Cardiac muscle cell (in vitro differentiated cells and primary cell): Measurements from ENCODE around the gene GSG1L. TPM values are rescaled to one million over a fixed set of nuclear protein-coding genes. Genes with fewer than 3 reads are reported as not detected.

Experiments used
- DNase-seq, 2 donors: peaks; one replicate each; pipeline versions ENCODE4 v3.0.0 to v3.0.0-alpha.2; 2010 to 2017; ENCODE audit warnings: low read depth in 1 of 2, low spot score in 1 of 2
- H3K27ac ChIP-seq: fragments of 200-600 bp; sonication (generic); 2 replicates; pipeline ENCODE4 v1.5.1; 2016
- H3K27me3 ChIP-seq: fragments of 200-600 bp; sonication (generic); 2 replicates; pipeline ENCODE4 v1.6.0; 2016; ENCODE audit warnings: control low read depth
- H3K36me3 ChIP-seq: fragments of 200-600 bp; sonication (generic); 2 replicates; pipeline ENCODE4 v1.5.1; 2016; ENCODE audit warnings: control low read depth
- H3K4me1 ChIP-seq: fragments of 200-600 bp; sonication (generic); 2 replicates; pipeline ENCODE4 v1.8.1; 2017; ENCODE audit warnings: low read depth, mild to moderate bottlenecking, mixed run types
- H3K4me3 ChIP-seq: fragments of 200-600 bp; sonication (generic); 2 replicates; pipeline ENCODE4 v1.5.1; 2016; ENCODE audit warnings: mild to moderate bottlenecking
- H3K9me3 ChIP-seq: fragments of 200-600 bp; sonication (generic); 2 replicates; pipeline ENCODE4 v1.5.1; 2017; ENCODE audit warnings: low read depth, mild to moderate bottlenecking, control low read depth
- polyA plus RNA-seq: library from polyadenylated mRNA; unstranded; fragments of >200 nt; fragmentation: Nextera tagmentation; extraction: Ambion mirVana; gene quantifications from 2 replicates; pipeline ENCODE4 v1.2.1, GENCODE V29; 2016
- total RNA-seq: library from RNA; depleted of rRNA; stranded (reverse); fragments of >200 nt; gene quantifications from 2 replicates; pipeline ENCODE4 v1.2.3, GENCODE V29; 2016
- TF ChIP-seq, protein P1 (sequence below): IDR thresholded peaks from 2 replicates; pipeline ENCODE4 v1.5.1; 2012; ENCODE audit warnings: low read depth, mild to moderate bottlenecking, low read length

Gene GSG1L
- total and polyA plus RNA-seq, 2 experiments from 2014 or later = not detected

DNA sequence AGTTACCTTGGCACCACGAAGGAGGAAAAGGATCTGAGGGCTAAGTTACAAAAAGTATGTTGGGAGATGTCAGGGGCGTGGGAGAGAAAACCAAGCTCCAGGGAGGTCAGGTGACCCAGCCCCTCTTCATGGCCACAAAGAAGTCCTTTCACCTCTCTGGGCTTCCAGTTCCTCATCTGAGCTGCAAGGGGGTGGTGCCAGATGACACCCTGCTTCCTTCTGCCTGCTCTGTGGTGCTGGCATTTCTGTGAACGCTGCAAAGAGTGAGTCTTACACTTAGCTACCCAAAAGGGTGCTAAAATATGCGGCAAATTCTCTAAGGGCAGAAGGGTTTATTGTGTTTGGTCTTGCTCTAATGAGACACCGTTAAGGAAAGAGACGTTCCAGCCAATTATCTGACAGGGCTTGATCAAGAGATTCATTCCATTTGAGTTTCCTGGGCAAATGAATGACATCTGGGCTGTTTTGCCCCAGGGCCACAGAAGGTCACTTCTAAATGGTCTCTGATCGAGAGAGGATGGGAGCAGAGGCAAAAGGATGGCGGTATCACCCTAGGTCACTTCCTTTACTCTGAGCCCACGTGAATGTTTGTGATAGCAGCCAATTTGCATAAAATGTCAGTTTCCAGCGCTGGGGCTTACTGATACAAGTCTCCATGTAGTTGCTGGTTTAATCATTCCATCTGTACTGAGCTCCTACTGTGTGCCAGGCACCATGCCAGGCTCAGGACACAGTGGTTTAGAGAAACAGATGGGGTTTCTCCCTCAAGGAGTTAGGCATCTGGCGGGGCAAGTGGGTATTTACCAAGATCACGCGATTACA, 303.3 kb downstream of the GSG1L start:
- TF ChIP-seq, protein P1, sequence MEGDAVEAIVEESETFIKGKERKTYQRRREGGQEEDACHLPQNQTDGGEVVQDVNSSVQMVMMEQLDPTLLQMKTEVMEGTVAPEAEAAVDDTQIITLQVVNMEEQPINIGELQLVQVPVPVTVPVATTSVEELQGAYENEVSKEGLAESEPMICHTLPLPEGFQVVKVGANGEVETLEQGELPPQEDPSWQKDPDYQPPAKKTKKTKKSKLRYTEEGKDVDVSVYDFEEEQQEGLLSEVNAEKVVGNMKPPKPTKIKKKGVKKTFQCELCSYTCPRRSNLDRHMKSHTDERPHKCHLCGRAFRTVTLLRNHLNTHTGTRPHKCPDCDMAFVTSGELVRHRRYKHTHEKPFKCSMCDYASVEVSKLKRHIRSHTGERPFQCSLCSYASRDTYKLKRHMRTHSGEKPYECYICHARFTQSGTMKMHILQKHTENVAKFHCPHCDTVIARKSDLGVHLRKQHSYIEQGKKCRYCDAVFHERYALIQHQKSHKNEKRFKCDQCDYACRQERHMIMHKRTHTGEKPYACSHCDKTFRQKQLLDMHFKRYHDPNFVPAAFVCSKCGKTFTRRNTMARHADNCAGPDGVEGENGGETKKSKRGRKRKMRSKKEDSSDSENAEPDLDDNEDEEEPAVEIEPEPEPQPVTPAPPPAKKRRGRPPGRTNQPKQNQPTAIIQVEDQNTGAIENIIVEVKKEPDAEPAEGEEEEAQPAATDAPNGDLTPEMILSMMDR = no peak
- Histone ChIP-seq H3K4me3 (no peak overlapping the region), H3K27ac (no peak overlapping the region), H3K36me3 (no peaks in the 10 kb centered on the region), H3K4me1 (no peaks in the 10 kb centered on the region), H3K27me3 (no peaks in the 10 kb centered on the region), H3K9me3 (no peaks in the 10 kb centered on the region)
- DNase-seq = no peak

- no peaks in the 10 kb centered on the region for H3K4me1 ChIP-seq
- no peak overlapping the region for H3K27ac ChIP-seq
- TF ChIP-seq, protein P1 = no peak
- no peaks in the 10 kb centered on the region for H3K36me3 ChIP-seq
- no peak overlapping the region for H3K4me3 ChIP-seq
- DNase-seq = peak in 1 of 2 donors; percentile 53
- H3K27me3 ChIP-seq = no peaks in the 10 kb centered on the region
- H3K9me3 ChIP-seq = no peaks in the 10 kb centered on the region
Observed at GRCh38 chr16:27759301-27759871, 304.1 kb downstream of the GSG1L start.

DNA sequence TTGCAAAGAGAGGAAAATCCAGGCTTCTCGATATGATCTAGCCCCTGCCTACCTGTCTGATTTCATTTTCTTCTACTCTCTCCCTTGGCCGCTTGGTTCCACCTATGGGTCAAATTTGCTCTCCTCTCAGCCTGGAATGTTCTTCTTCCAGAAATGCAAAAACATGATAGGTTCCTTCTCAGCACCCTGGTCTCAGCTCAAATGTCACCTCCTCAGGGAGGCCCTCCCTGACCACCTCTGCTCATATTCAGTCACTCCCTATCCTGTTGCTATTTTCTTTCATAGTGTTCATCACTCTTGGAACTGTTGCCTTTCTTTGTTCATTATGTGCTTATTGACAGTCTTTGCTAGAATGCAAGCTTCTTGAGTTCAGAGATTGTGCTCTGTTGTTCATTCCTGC, 305.0 kb downstream of the GSG1L start:
- Histone ChIP-seq H3K36me3 (no peaks in the 10 kb centered on the region), H3K27ac (no peak overlapping the region), H3K9me3 (no peaks in the 10 kb centered on the region), H3K4me3 (no peak overlapping the region), H3K4me1 (no peaks in the 10 kb centered on the region), H3K27me3 (no peaks in the 10 kb centered on the region)
- DNase-seq = no peak
- TF ChIP-seq, protein P1 = no peak

DNA sequence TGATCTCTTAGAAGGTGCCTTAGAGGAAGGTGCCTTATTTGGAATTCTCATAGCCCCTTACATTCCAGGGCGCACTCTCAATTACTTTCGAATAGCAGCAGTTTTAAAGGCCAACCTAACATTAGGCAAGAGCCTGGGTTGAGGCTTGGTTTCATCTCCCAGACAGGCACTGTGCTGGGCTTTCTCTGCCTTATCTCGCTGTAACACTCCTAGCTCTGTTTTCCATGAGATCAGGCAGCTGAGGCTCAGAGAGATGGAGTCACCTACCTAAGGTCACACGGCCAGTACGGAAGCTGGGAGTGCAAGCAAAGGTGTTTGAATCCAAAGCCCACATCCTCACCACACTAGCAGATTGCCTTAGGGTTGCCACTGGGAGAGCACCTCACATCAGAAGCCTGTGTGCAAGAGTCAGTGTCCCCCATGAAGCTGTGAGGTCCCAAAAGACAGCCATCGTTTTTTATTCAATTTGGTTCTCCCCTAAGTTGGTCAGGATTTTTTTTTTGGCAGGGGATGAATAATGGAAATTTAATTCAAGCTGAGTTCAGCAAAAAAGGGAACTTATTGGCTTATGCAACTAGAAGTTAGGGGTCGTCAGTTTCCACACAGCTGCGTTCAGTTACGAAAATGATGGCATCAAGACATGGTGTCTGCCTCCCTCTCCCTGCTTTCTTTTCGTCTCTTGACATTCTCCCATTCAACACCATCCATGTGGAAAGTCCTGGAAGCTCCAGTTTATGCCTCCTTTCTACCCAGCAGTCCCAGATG, 307.1 kb downstream of the GSG1L start:
- no peak for DNase-seq
- peak overlapping the region; percentile 60 for H3K27ac ChIP-seq
- no peaks in the 10 kb centered on the region for H3K36me3 ChIP-seq
- H3K4me3 ChIP-seq = no peak overlapping the region
- H3K27me3 ChIP-seq = no peaks in the 10 kb centered on the region
- no peaks in the 10 kb centered on the region for H3K4me1 ChIP-seq
- TF ChIP-seq, protein P1 = no peak
- H3K9me3 ChIP-seq = no peaks in the 10 kb centered on the region

DNA sequence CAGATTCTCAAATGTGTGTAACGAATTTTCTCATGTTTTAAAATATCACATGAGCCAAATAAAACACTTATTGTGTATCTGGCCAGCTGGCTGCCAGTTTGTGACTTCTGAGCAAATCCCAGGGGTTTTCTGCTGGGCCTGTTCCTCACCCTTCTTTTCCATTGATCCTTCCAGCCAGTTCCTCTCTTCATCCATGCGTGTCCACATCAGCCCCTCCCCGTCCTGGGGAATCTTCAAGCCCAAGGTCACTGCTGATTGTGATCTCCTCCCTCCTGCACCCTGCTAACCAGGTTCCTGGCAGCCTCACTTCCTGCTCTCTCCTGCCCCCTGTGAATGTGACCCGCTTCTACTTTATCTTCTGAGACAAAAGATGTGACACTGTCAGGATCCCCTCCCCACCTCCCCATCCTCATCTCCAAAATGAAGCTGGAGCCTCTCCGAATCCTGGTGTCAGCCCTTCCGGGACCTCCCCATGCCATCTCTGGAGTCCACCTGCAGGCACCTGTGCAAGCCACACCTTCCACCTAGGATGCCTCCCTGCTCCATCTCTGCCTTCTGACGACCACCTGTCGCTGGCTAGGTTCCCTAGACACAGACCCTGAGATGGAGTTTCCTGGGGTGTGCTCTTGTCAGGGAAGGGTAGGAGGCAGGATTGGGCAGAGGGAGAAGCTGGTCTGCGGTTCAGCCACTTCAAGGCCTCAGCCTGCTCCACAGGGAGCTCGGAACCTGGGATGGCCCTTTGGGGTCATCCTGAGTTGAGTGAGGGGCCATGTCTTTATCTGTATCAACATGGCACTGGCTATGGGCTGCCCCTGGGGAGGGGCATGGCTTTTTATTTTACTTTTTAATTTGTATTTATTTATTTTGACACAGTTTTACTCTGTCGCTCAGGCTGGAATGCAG, 308.5 kb downstream of the GSG1L start:
- Histone ChIP-seq H3K27me3 (no peaks in the 10 kb centered on the region), H3K9me3 (no peaks in the 10 kb centered on the region), H3K4me3 (no peak overlapping the region), H3K36me3 (no peaks in the 10 kb centered on the region), H3K27ac (no peak overlapping the region), H3K4me1 (no peaks in the 10 kb centered on the region)
- no peak for DNase-seq
- TF ChIP-seq, protein P1 = no peak
